ENCODE data around the gene SLC35G4.
A peak's percentile ranks its signal among the peaks of the same experiment; 100 is the strongest.
"Not testable (repeated sequence)": the region's sequence is repeated elsewhere in the genome, so short reads cannot be mapped to it uniquely, and the experiment has no call there.

SLC35G4 gene

GRCh38 chr18:11614042-11614441 lies 4.6 kb downstream of the SLC35G4 start:
- DNase-seq (ENCODE audit: low spot score) = not testable (repeated sequence)

DNA sequence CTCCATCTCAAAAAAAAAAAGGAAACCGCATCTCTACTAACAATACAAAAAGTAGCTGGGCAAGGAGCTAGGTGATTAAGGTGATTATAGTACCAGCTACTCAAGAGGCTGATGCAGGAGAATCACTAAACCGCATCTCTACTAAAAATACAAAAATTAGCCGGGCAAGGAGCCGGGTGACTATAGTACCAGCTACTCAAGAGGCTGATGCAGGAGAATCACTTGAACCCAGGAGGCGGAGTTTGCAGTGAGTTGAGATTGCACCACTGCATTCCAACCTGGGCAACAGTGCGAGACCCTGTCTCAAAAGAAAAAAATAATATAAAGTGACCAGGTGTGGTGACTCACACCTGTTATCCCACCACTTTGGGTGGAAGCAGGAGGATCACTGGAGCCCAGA lies 5.6 kb downstream of the SLC35G4 start:
- DNase-seq (ENCODE audit: low spot score) = not testable (repeated sequence)

GRCh38 chr18:11647310-11647709 lies 37.9 kb downstream of the SLC35G4 start:
- not testable (repeated sequence) for DNase-seq (ENCODE audit: low spot score)

GRCh38 chr18:11647804-11648203 lies 38.4 kb downstream of the SLC35G4 start:
- not testable (repeated sequence) for DNase-seq (ENCODE audit: low spot score)

- DNase-seq (ENCODE audit: low spot score) = no peak
Measured at GRCh38 chr18:11649839-11650238, 40.4 kb downstream of the SLC35G4 start.

GRCh38 chr18:11651899-11652298 lies 42.5 kb downstream of the SLC35G4 start:
- DNase-seq (ENCODE audit: low spot score) = no peak

GRCh38 chr18:11653521-11653920 lies 44.1 kb downstream of the SLC35G4 start:
- DNase-seq (ENCODE audit: low spot score) = no peak

DNA sequence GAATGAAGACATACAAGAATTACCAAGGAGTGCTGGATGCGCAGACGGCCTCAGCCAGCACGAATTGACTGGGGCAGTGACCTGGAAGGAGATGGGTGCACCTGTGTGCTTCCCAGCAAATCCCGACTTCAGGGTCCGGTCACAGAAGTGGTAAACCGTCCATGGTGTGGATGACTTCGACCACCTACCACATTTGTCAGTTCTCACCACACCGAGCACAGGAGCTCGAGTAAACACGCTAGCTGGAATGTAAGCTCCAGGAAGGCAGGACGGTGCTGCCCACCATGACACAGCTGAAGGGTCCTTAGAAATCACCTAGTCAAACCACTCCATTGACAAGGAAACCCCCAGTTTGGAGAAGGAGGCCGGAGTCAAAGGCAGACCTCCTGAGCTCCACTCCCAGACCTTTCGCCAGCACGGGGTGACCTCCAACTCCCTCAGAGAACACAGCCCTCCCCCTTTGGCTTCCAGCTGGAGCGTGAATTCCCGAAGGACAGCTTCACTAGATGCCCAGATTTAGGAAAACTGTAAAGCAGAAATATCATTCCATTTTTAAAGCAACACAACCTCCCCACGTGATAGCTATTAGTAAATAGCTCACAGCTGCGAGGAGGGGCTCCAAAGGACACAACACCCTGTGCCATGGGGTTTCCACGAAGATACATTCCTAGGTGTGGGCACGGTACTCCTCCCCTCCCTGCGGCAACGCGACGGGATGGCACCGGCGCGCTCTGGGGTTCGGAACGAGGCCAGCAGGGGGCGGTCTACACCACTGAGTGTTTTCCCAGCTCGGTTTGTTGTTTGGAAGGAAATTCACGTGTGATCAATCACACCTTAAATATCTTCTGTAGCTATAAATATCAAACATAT lies 45.6 kb downstream of the SLC35G4 start:
- peak; percentile 70 for DNase-seq (ENCODE audit: low spot score)

DNA sequence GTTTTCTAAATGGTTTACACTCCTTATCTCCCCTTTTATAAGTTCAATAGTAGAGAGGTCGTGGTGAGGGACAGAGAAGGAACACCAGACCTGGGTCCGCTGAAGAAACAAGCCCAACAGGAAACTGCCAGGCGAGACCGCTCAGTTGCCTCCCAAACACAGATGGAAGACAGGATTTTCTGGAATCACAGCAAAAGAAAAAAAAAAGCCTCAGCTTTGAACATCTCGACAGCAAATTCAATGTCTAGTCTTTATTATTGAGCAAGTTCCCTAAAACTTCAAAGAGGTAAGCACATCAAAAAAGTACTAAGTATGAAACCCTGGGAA lies 46.2 kb downstream of the SLC35G4 start:
- no peak for DNase-seq (ENCODE audit: low spot score)

GRCh38 chr18:11657152-11657551 lies 47.8 kb downstream of the SLC35G4 start:
- DNase-seq (ENCODE audit: low spot score) = no peak

DNA sequence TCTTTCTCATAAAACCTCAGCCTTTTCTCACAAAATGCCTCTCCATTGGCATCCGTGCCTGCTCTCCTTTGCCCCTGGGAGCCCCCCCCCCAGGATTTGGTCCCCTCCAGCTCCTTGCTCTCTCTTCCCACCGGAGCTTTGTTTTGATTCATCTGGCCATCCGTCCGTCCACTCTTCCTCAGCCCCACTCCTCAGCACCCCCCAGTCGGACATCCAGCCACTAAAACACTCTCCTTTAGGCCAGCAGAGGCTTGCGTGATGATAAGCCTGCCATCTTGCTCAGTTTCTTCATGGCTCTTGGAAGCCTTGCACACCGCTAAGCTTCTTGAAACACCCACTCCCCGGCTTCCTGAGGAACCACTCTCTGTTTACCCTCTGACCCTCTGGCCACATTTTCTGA lies 48.2 kb downstream of the SLC35G4 start:
- no peak for DNase-seq (ENCODE audit: low spot score)

- DNase-seq (ENCODE audit: low spot score) = no peak
Measured at GRCh38 chr18:11658019-11658418, 48.6 kb downstream of the SLC35G4 start.

- DNase-seq (ENCODE audit: low spot score) = no peak
Measured at GRCh38 chr18:11658989-11659388, 49.6 kb downstream of the SLC35G4 start.

Measured in germinal center (tissue), 1 donor.